ENCODE data around the gene THSD8. TPM values are rescaled to one million over a fixed set of nuclear protein-coding genes. Genes with fewer than 3 reads are reported as not detected.
"Not testable (repeated sequence)": the region's sequence is repeated elsewhere in the genome, so short reads cannot be mapped to it uniquely, and the experiment has no call there.

Gene THSD8
- polyA plus RNA-seq, 1 donor from 2014 or later, result not detected

GRCh38 chr19:12797141-12797587 lies 4.7 kb upstream of the THSD8 start:
- H2AFZ ChIP-seq (ENCODE audit: low read depth, low read length), result no peak overlapping the region
- H3K4me3 ChIP-seq (ENCODE audit: low read length), result no peak overlapping the region
- H3F3A ChIP-seq (ENCODE audit: insufficient read depth, low read length, poor library complexity, severe bottlenecking), result no peaks in the 10 kb centered on the region
- H3K79me2 ChIP-seq (replicated peaks; ENCODE audit: insufficient read depth, low read length), result peaks cover 19% of the 10 kb centered on the region
- H3K4me2 ChIP-seq (ENCODE audit: low read length), result no peak overlapping the region
- peaks cover 11% of the 10 kb centered on the region for H3K27me3 ChIP-seq (ENCODE audit: insufficient read depth, low read depth, low read length)
- H3K36me3 ChIP-seq (ENCODE audit: insufficient read depth, low read length), result no peaks in the 10 kb centered on the region
- H3K9me2 ChIP-seq (ENCODE audit: insufficient read depth, low read length), result no peaks in the 10 kb centered on the region
- TF ChIP-seq TAF1 (IDR thresholded peaks at IDR 0.05; ENCODE audit: low read depth), result no peak
- no peak for TF ChIP-seq CTCF (IDR thresholded peaks at IDR 0.05; ENCODE audit: poor library complexity, severe bottlenecking)
- TF ChIP-seq SMC3 (conservative IDR thresholded peaks at IDR 0.05; ENCODE audit: poor library complexity), result no peak
- no peak for TF ChIP-seq POLR2AphosphoS5 (IDR thresholded peaks at IDR 0.05)
- no peak for TF ChIP-seq RAD21 (conservative IDR thresholded peaks at IDR 0.05)
- no peak for TF ChIP-seq EZH2 (IDR thresholded peaks at IDR 0.05; ENCODE audit: borderline replicate concordance, insufficient read depth, low read length, poor library complexity, severe bottlenecking)
- TF ChIP-seq MXI1 (conservative IDR thresholded peaks at IDR 0.05; ENCODE audit: poor library complexity, severe bottlenecking), result no peak
- TF ChIP-seq REST (IDR thresholded peaks at IDR 0.05; ENCODE audit: borderline replicate concordance), result no peak
- no peak for TF ChIP-seq EP300 (conservative IDR thresholded peaks at IDR 0.05; ENCODE audit: poor library complexity, severe bottlenecking)
- H3K9me3 ChIP-seq (ENCODE audit: low read length), result no peaks in the 10 kb centered on the region
- H3K9ac ChIP-seq (ENCODE audit: low read length), result no peak overlapping the region
- no peaks in the 10 kb centered on the region for H4K20me1 ChIP-seq (ENCODE audit: insufficient read depth)
- no peak overlapping the region for H3K27ac ChIP-seq (ENCODE audit: low read length)

GRCh38 chr19:12797607-12798006 lies 4.3 kb upstream of the THSD8 start:
- H3K27me3 ChIP-seq (ENCODE audit: insufficient read depth, low read depth, low read length); H3K9me3 ChIP-seq (ENCODE audit: low read length); H3K9me2 ChIP-seq (ENCODE audit: insufficient read depth, low read length); H3F3A ChIP-seq (ENCODE audit: insufficient read depth, low read length, poor library complexity, severe bottlenecking); H4K20me1 ChIP-seq (ENCODE audit: insufficient read depth); H3K27ac ChIP-seq (ENCODE audit: low read length); H2AFZ ChIP-seq (ENCODE audit: low read depth, low read length); H3K4me2 ChIP-seq (ENCODE audit: low read length); H3K36me3 ChIP-seq (ENCODE audit: insufficient read depth, low read length); H3K4me3 ChIP-seq (ENCODE audit: low read length); H3K9ac ChIP-seq (ENCODE audit: low read length): not testable (repeated sequence)
- peaks cover 19% of the 10 kb centered on the region for H3K79me2 ChIP-seq (replicated peaks; ENCODE audit: insufficient read depth, low read length)
